GM06990 (cell line): ENCODE measurements around the gene SPATA32.

Source experiments
- DNase-seq: peaks from one replicate; pipeline ENCODE4 v3.0.0-alpha.2; 2011; ENCODE audit not compliant: insufficient read length; ENCODE audit errors: extremely low read depth
- H3K27me3 ChIP-seq: replicated peaks from 2 replicates; pipeline ENCODE4 v1.6.0; 2011; ENCODE audit warnings: low read length; ENCODE audit not compliant: control insufficient read depth, insufficient read depth
- H3K36me3 ChIP-seq: 2 replicates; pipeline ENCODE4 v1.5.1; 2011; ENCODE audit warnings: low read length; ENCODE audit not compliant: control insufficient read depth, insufficient read depth
- H3K4me3 ChIP-seq: replicated peaks from 2 replicates; pipeline ENCODE4 v1.5.1; 2011; ENCODE audit warnings: low read depth, mild to moderate bottlenecking, control low read depth, low read length
- CTCF ChIP-seq: IDR thresholded peaks from 2 replicates; pipeline ENCODE4 v1.5.1; 2011; ENCODE audit warnings: low read length, control low read depth, mild to moderate bottlenecking, inconsistent platforms; ENCODE audit not compliant: insufficient read depth, poor library complexity, severe bottlenecking

The SPATA32 gene

DNA sequence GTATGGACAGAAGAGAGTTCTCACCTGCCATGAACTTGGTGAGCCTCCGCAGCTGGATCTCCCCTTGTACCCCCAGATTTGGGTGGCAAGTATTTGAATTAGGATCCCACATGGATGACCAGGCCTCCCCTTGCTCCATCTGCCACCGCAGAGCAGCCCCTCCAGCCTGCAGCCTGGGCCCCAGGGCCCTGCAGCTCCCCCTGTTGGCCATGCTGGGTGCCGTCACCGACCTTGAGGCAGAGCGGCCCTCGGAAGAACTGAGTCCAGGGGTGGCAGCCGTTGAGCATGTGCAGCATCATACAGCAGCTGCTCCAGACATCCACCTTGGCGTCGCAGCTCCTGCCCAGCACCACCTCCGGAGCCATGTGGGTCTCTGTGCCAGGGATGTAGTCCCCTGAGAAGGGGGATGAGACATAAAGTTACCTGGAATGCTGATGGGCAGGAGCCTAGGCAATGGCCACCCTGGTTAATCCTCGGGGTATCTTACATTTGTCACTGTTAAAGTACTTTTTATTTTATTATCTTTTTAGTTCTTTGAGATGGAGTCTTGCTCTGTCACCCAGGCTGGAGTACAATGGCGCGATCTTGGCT, 9.0 kb upstream of the SPATA32 start:
- Histone ChIP-seq H3K36me3 (peaks cover 51% of the 10 kb centered on the region), H3K27me3 (no peaks in the 10 kb centered on the region), H3K4me3 (no peak overlapping the region)
- DNase-seq, result no peak
- peak; percentile 72 for TF ChIP-seq CTCF

GRCh38 chr17:45269912-45270311, 8.0 kb upstream of the SPATA32 start:
- Histone ChIP-seq H3K4me3 (no peak overlapping the region), H3K36me3 (peaks cover 52% of the 10 kb centered on the region), H3K27me3 (no peaks in the 10 kb centered on the region)
- no peak for DNase-seq
- no peak for TF ChIP-seq CTCF

- Histone ChIP-seq H3K27me3 (no peaks in the 10 kb centered on the region), H3K36me3 (peaks cover 55% of the 10 kb centered on the region), H3K4me3 (no peak overlapping the region)
- no peak for TF ChIP-seq CTCF
- no peak for DNase-seq
Observed at GRCh38 chr17:45267436-45268055, 5.7 kb upstream of the SPATA32 start.

GRCh38 chr17:45266372-45266926, 4.6 kb upstream of the SPATA32 start:
- Histone ChIP-seq H3K4me3 (no peak overlapping the region), H3K36me3 (peaks cover 55% of the 10 kb centered on the region), H3K27me3 (no peaks in the 10 kb centered on the region)
- no peak for DNase-seq
- no peak for TF ChIP-seq CTCF

GRCh38 chr17:45265821-45266220, 3.9 kb upstream of the SPATA32 start:
- no peak for TF ChIP-seq CTCF
- Histone ChIP-seq H3K27me3 (no peaks in the 10 kb centered on the region), H3K36me3 (peaks cover 52% of the 10 kb centered on the region), H3K4me3 (no peak overlapping the region)
- DNase-seq, result no peak
